ENCODE data around the gene REV3L.

REV3L gene

GRCh38 chr6:111418971-111419693 lies 63.9 kb downstream of the REV3L start:
- DNase-seq (ENCODE audit: low read depth), result no peak

- no peak for DNase-seq (ENCODE audit: low read depth)
These were observed 65.1 kb downstream of the REV3L start for GRCh38 chr6:111417946-111418345.

DNA sequence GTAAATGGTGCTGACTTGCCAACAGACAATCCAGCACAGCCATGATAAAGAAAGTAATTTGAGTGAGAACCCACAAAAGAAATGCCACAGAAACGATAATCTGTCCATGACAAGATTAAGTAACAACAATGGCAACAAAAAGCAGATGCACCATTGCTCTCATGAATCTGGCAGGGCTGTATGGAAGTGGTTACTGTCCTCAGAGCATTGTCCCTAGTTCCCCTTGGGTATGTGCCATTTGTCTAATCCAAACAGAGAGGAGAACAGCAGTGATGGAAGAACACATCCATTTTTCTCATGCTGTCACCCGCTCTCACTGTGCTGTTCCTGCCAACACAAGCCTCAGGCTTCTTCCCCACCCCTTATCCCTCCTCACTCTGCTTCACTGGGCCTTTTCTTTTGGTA lies 65.8 kb downstream of the REV3L start:
- DNase-seq (ENCODE audit: low read depth), result no peak

DNA sequence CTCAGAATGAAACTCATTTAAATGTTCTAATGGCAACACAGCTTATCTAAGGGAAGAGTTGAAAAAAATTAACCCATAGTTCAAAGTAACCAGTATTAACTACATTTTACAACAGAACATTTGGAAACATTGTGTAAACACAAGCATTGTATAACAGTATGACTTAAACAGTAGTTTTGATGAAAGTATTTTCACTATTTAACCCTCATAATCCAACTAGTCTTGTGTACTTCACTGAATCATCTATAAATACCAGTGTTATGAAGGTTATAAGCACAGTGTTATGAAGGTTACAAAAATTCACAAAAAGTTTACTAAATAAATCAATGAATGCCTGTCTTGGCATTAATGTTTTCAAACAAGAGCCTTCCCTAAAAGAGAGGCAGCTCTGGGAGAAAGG lies 66.5 kb downstream of the REV3L start:
- no peak for DNase-seq (ENCODE audit: low read depth)

DNA sequence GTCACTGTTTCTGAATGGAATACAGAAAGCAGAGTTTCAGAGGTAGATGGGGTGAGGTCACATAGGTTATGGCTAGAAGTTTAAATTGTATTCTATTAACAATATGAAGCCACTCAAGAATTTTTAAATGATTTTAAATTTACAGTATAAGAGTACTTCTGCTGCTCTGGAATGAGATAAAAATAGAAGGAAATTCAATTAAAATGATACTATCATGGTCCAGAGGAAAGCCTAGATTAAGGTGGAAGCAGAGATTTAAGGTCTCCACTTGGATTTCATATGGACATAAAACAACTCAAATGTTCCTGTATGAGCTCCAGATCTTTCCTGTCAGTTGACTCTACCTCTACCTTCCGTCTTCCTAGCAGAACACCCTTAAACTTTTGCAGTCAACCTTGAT lies 68.6 kb downstream of the REV3L start:
- DNase-seq (ENCODE audit: low read depth), result no peak

DNA sequence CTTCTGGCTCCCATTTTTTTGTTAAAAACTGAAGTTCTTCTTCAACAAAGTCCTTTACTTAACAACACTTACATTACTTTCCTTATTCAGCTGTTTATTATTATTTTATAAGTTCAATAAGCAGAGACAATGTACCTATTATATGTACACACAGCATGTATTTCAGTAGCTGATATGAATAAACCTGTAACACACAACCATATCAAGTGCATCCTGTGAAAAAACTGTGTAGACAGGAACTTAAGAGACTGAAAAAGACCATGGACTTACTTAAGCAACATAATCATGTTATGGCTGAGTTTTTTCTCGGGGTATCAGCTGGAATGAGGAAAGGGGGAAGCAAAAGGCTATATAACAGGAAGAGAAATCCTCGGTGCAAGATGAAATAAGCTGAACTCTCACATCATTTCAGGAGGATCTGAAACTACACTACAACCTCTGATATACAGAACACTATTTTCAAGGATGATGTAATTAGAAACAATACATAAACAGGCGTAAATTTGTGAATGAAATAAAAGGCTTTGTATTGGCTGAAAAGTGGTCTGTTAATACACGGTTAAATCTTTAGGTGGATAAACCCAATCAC lies 70.9 kb downstream of the REV3L start:
- no peak for DNase-seq (ENCODE audit: low read depth)

GRCh38 chr6:111411046-111411445 lies 72.0 kb downstream of the REV3L start:
- no peak for DNase-seq (ENCODE audit: low read depth)

DNA sequence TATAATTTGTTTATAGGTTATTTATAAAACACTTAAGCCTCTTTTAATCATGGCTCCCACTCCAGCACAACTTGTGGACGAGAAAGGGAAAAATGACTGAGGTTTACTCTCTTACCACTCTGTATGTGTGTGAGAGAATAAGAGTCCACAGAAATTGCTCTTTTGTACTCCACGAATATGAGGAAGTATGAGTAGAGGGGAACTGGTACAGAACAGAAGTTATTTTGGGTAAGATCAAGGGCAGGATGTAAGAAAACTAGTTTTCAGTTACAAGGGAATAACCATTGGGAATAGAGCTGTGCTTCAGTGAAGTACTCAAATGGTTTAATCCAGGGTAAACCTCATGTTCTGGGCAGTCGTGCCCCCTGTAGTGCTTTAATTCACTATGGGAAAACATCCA lies 72.6 kb downstream of the REV3L start:
- no peak for DNase-seq (ENCODE audit: low read depth)

- DNase-seq (ENCODE audit: low read depth), result no peak
These were observed 73.6 kb downstream of the REV3L start for GRCh38 chr6:111409430-111409829.

GRCh38 chr6:111407686-111408085 lies 75.3 kb downstream of the REV3L start:
- DNase-seq (ENCODE audit: low read depth), result no peak

DNA sequence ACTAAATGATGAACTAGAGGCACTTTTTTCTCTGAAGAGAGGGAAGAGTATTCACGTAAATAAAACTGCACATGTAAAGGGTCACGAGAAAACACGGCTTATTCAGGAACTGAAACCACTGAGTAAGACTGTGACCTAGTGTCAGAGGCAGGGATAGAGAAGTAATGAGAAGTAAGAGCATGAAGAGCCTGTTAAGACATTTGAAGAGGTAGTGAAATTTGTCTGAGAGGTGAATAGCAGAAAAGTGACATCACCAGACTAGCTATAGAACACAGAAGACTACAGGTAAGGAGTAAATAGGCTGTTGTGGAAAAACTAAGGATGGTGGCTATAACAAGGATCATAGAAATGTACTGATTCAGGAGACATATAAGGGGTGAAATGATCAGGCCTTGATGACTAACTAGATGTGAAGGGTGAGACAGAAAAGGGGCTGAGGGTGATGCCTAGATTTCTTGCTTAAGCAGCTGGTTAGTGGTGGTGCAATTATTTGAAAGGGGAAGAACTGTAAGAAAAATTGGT lies 76.8 kb downstream of the REV3L start:
- DNase-seq (ENCODE audit: low read depth), result no peak

GRCh38 chr6:111403388-111403787 lies 79.6 kb downstream of the REV3L start:
- no peak for DNase-seq (ENCODE audit: low read depth)

GRCh38 chr6:111399626-111400025 lies 83.4 kb downstream of the REV3L start:
- DNase-seq (ENCODE audit: low read depth), result no peak

- no peak for DNase-seq (ENCODE audit: low read depth)
These were observed 94.3 kb downstream of the REV3L start for GRCh38 chr6:111388681-111389080.

DNA sequence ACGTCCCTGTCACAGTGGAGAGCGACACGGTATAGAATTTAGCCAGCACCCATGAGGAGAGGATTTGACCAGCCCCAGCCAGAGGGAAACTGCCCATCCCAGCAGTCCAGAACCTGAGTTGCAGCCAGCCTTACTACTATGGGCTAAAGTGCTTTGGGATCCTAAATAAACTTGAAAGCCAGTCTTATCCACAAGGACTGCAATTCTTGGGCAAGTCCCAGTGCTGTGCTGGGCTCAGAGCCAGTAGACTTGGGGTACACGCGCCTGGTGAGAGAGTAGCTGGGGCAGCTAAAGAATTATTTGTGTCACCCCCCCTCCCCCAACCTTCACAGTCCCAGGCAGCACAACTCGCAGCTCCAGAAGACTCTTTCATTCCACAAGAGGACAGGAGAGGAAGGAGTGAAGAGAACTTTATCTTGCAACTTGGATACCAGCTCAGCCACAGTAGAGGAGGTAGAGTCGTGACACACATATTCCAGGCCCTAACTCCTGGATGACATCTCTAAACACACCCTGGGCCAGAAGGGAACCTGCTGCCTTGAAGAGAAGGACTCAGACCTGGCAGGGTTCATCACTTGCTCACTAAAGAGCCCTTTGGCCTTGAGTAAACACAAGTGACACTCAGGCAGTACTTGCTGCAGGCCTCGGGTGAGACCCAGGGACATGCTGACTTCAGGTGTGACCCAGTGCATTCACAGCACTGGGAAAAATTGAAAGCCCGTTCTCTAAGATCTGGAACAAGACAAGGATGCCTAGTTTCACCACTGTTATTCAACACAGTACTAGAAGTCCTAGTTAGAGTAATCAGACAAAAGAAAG lies 100.3 kb downstream of the REV3L start:
- DNase-seq (ENCODE audit: low read depth), result no peak

- DNase-seq (ENCODE audit: low read depth), result no peak
These were observed 101.3 kb downstream of the REV3L start for GRCh38 chr6:111381728-111382127.

DNA sequence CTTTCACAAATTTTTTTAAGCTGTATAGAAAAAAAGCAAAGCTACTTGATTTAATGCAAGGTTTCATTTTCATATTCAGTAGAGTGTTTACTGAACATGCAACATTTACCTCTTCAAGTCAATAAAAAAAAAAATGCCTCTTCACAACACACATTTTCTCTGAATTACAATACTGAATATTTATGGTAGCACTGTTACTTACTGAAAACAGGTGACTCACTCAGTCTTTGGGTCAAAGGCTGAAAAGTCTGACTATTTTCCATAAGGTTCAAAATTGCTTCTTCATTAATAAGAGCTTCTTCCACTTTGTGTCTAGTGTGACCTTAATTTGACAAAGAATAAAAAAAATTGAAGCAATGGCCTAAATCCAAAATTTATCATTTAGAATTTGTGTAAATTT lies 101.9 kb downstream of the REV3L start:
- DNase-seq (ENCODE audit: low read depth), result no peak

DNA sequence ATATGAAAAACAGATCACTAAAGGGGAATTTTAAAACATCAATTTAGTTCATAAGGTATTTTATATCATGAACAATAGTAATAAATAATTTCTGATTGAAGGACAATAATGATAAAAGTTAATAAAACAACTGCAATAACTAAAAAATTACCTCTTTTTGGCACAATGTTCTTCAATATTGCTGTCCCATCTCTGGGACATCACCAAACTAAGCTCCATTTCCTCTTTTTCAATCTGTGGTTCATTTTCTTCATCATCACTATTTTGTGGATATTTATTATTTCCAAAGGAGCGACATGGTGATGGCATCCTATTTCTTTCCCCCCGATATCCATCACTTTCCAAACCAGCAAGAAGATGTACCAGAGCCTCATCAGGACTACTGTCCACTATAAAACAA lies 103.2 kb downstream of the REV3L start:
- no peak for DNase-seq (ENCODE audit: low read depth)

DNA sequence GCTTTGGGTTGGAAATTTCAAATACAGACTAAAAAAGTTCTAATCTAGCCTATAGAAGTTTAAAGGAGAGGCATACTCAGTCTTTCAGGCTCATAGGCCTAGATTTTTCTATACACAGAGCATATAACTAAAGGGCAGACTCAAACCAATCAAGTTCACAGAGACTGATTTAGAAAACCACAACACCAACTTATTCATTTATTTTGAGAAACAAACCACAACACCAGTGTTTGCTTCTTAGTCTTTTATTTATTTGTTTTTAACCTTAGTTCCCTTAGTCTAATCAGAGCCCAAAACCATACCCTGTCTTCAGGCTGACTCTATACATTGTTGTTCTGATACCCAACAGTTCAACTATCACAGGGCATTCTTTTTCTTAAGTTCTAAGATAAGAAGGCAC lies 103.7 kb downstream of the REV3L start:
- DNase-seq (ENCODE audit: low read depth), result no peak

- no peak for DNase-seq (ENCODE audit: low read depth)
These were observed 105.4 kb downstream of the REV3L start for GRCh38 chr6:111377558-111378120.

- DNase-seq (ENCODE audit: low read depth), result no peak
These were observed 115.5 kb downstream of the REV3L start for GRCh38 chr6:111367393-111368088.

DNA sequence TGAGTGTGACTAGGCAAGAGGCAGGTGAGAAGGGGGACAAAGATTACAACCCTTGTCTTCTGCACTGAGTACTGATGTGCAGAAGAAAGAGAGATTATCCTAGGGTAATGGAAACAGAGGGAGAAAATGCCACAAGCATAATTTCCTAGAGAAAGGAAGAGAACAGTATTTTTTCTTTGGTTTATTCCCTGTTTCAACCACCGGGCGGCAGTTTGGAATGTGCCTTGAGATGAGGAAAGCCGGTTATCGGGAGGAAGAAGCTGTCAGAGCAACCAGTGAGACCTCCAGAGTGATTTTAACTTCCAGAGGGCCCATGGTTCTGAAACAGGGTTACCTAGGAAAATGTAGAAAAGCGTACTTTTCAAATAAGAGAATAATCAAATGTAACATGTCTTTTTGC lies 121.4 kb downstream of the REV3L start:
- DNase-seq (ENCODE audit: low read depth), result no peak

All from stimulated activated CD8-positive, alpha-beta memory T cell treated with anti-CD3 and anti-CD28 coated beads, Interleukin-15, amount 100 ng/mL, for 1 hour (primary cell).